Brain microvascular endothelial cell (primary cell): ENCODE measurements around the gene NR3C1.

Experiments used
- DNase-seq: peaks from one replicate; pipeline ENCODE4 v3.0.0-alpha.2; 2020
- H3K27ac ChIP-seq: fragments of 250-450 bp; sonication (Bioruptor Pico); 2 replicates; pipeline ENCODE4 v1.5.1; 2020; ENCODE audit warnings: mild to moderate bottlenecking, moderate library complexity
- H3K27me3 ChIP-seq: fragments of 250-450 bp; sonication (Bioruptor Pico); replicated peaks from 2 replicates; pipeline ENCODE4 v1.5.1; 2020; ENCODE audit warnings: mild to moderate bottlenecking
- H3K36me3 ChIP-seq: fragments of 250-450 bp; sonication (Bioruptor Pico); replicated peaks from 2 replicates; pipeline ENCODE4 v1.5.1; 2020; ENCODE audit warnings: mild to moderate bottlenecking
- H3K4me3 ChIP-seq: 2 replicates; pipeline ENCODE4 v1.5.1; 2011; ENCODE audit warnings: low read depth, mild to moderate bottlenecking, control low read depth, low read length, moderate library complexity
- CTCF ChIP-seq: IDR thresholded peaks from 2 replicates; pipeline ENCODE4 v1.5.1; 2011; ENCODE audit warnings: low read depth, mild to moderate bottlenecking, moderate library complexity, low read length, control low read depth, inconsistent platforms; ENCODE audit errors: missing control alignments
- in situ Hi-C: cut with HindIII; loops from 2 replicates; pipeline ENCODE4 v1.10.0; 2017; ENCODE audit warnings: low sequenced_read_pairs, low pct_ligation_motif_present

NR3C1 gene

GRCh38 chr5:143445776-143446175 is 42.3 kb upstream of the NR3C1 start:
- in situ Hi-C loops = no loop called here
- no peak overlapping the region for H3K27ac ChIP-seq
- no peak for DNase-seq
- H3K4me3 ChIP-seq = no peak overlapping the region
- TF ChIP-seq CTCF = no peak
- no peaks in the 10 kb centered on the region for H3K27me3 ChIP-seq
- no peaks in the 10 kb centered on the region for H3K36me3 ChIP-seq

- Histone ChIP-seq H3K27ac (no peak overlapping the region), H3K4me3 (no peak overlapping the region), H3K36me3 (no peaks in the 10 kb centered on the region), H3K27me3 (no peaks in the 10 kb centered on the region)
- DNase-seq = no peak
- no peak for TF ChIP-seq CTCF
- in situ Hi-C loops = no loop called here
Observed at GRCh38 chr5:143443330-143443729, 39.8 kb upstream of the NR3C1 start.

- Histone ChIP-seq H3K27me3 (no peaks in the 10 kb centered on the region), H3K27ac (no peak overlapping the region), H3K4me3 (no peak overlapping the region), H3K36me3 (no peaks in the 10 kb centered on the region)
- no peak for TF ChIP-seq CTCF
- no peak for DNase-seq
- in situ Hi-C loops = no loop called here
Observed at GRCh38 chr5:143442385-143442784, 38.9 kb upstream of the NR3C1 start.

- TF ChIP-seq CTCF = no peak
- H3K27me3 ChIP-seq = no peaks in the 10 kb centered on the region
- DNase-seq = no peak
- H3K4me3 ChIP-seq = no peak overlapping the region
- H3K36me3 ChIP-seq = no peaks in the 10 kb centered on the region
- in situ Hi-C loops = no loop called here
- no peak overlapping the region for H3K27ac ChIP-seq
Observed at GRCh38 chr5:143440448-143441115, 37.1 kb upstream of the NR3C1 start.

GRCh38 chr5:143437666-143438273 is 34.3 kb upstream of the NR3C1 start:
- Histone ChIP-seq H3K27me3 (no peaks in the 10 kb centered on the region), H3K4me3 (no peak overlapping the region), H3K36me3 (no peaks in the 10 kb centered on the region), H3K27ac (no peak overlapping the region)
- in situ Hi-C loops = no loop called here
- DNase-seq = no peak
- no peak for TF ChIP-seq CTCF

- H3K4me3 ChIP-seq = no peak overlapping the region
- no peak for TF ChIP-seq CTCF
- in situ Hi-C loops = no loop called here
- no peaks in the 10 kb centered on the region for H3K27me3 ChIP-seq
- no peaks in the 10 kb centered on the region for H3K36me3 ChIP-seq
- H3K27ac ChIP-seq = no peak overlapping the region
- DNase-seq = no peak
Observed at GRCh38 chr5:143436871-143437270, 33.4 kb upstream of the NR3C1 start.
